PC-3 (cell line): ENCODE data around the gene TANGO6. TPM values are rescaled to one million over a fixed set of nuclear protein-coding genes. Genes with fewer than 3 reads are reported as not detected.

Experiments
- ATAC-seq: fragments of 200-7000 bp; cut with Tn5 transposase; 2 replicates; pipeline ENCODE4 v1.9.1; 2020; ENCODE audit warnings: mild to moderate bottlenecking, moderate library complexity
- BruUV-seq: library from RNA; stranded (reverse); fragments of 400-500 nt; replicated peaks from 2 replicates; lab custom pipeline; 2021; lab: Mats Ljungman, UMichigan
- CTCF ChIA-PET: fragments of 300-600 bp; sonication (Branson Sonifier 250); formaldehyde crosslinking; loops from one replicate; lab custom pipeline; 2022; ENCODE audit warnings: antibody characterized with exemption; lab: Charles Lee
- POLR2A ChIA-PET: fragments of 300-600 bp; sonication (Branson Sonifier 250); formaldehyde crosslinking; loops from one replicate; lab custom pipeline; 2022; ENCODE audit warnings: antibody characterized with exemption; ENCODE audit not compliant: unreplicated experiment; lab: Charles Lee
- DNase-seq: peaks from one replicate; pipeline ENCODE4 v3.0.0-alpha.2; 2015
- H2AFZ ChIP-seq: fragments of 300-600 bp; sonication (generic); 2 replicates; pipeline ENCODE4 v1.6.0; 2016; ENCODE audit warnings: antibody characterized with exemption, low read length
- H3F3A ChIP-seq: fragments of 300-600 bp; sonication (generic); one replicate; pipeline ENCODE4 v1.6.0; 2017; ENCODE audit warnings: antibody characterized with exemption, low read length, control low read depth, mild to moderate bottlenecking; ENCODE audit not compliant: unreplicated experiment
- H3K27ac ChIP-seq: fragments of 300-600 bp; sonication (generic); 2 replicates; pipeline ENCODE4 v1.5.1; 2016; ENCODE audit warnings: mild to moderate bottlenecking, low read length
- H3K27me3 ChIP-seq: fragments of 300-600 bp; sonication (generic); 2 replicates; pipeline ENCODE4 v1.6.1; 2016; ENCODE audit warnings: low read length, mixed read lengths
- H3K36me3 ChIP-seq: fragments of 300-600 bp; sonication (generic); 2 replicates; pipeline ENCODE4 v1.6.1; 2016; ENCODE audit warnings: low read depth, mixed run types, low read length, mixed read lengths
- H3K4me1 ChIP-seq: fragments of 300-600 bp; sonication (generic); 2 replicates; pipeline ENCODE4 v1.5.1; 2016; ENCODE audit warnings: low read length; ENCODE audit not compliant: insufficient read depth
- H3K4me2 ChIP-seq: fragments of 300-600 bp; sonication (generic); 2 replicates; pipeline ENCODE4 v1.6.0; 2016; ENCODE audit warnings: low read length
- H3K4me3 ChIP-seq: fragments of 300-600 bp; sonication (generic); 2 replicates; pipeline ENCODE4 v1.5.1; 2016; ENCODE audit warnings: mild to moderate bottlenecking, low read length, mixed read lengths
- H3K79me2 ChIP-seq: fragments of 300-600 bp; sonication (generic); 2 replicates; pipeline ENCODE4 v1.6.1; 2017; ENCODE audit warnings: low read length, mixed read lengths
- H3K9ac ChIP-seq: fragments of 300-600 bp; sonication (generic); 2 replicates; pipeline ENCODE4 v1.6.0; 2016; ENCODE audit warnings: mild to moderate bottlenecking, low read length
- H3K9me2 ChIP-seq: fragments of 300-600 bp; sonication (generic); replicated peaks from 2 replicates; pipeline ENCODE4 v1.6.1; 2016; ENCODE audit warnings: mixed run types, low read length, mixed read lengths
- H3K9me3 ChIP-seq: fragments of 300-600 bp; sonication (generic); 2 replicates; pipeline ENCODE4 v1.6.1; 2016; ENCODE audit warnings: low read length, mixed read lengths
- H4K20me1 ChIP-seq: fragments of 300-600 bp; sonication (generic); 2 replicates; pipeline ENCODE4 v1.6.1; 2016; ENCODE audit warnings: low read length, mixed read lengths
- EZH2 ChIP-seq: fragments of 300-600 bp; sonication (generic); IDR thresholded peaks from one replicate; pipeline ENCODE4 v1.6.1; 2017; ENCODE audit warnings: antibody characterized with exemption, mild to moderate bottlenecking, low read length; ENCODE audit not compliant: unreplicated experiment
- EZH2phosphoT487 ChIP-seq: fragments of 300-600 bp; sonication (generic); IDR thresholded peaks from 2 replicates; pipeline ENCODE4 v1.6.1; 2018; ENCODE audit warnings: mild to moderate bottlenecking, antibody characterized with exemption, low read length, borderline replicate concordance
- intact Hi-C: fragments of 100-400 bp; cut with micrococcal nuclease; formaldehyde crosslinking; loops from 2 replicates; pipeline ENCODE4 v1.9.0; 2023
- total RNA-seq: library from RNA; depleted of rRNA; stranded (reverse); fragments of >200 nt; gene quantifications from 2 replicates; pipeline ENCODE4 v1.2.3, GENCODE V29; 2014
- TF ChIP-seq, protein P1 (sequence below): fragments of 300-600 bp; sonication (generic); conservative IDR thresholded peaks from 2 replicates; pipeline ENCODE4 v1.5.1; 2017; ENCODE audit warnings: antibody characterized with exemption, low read depth, mild to moderate bottlenecking, low read length

The TANGO6 gene
- total RNA-seq, 1 experiment from 2014 or later = 9.4 TPM

DNA sequence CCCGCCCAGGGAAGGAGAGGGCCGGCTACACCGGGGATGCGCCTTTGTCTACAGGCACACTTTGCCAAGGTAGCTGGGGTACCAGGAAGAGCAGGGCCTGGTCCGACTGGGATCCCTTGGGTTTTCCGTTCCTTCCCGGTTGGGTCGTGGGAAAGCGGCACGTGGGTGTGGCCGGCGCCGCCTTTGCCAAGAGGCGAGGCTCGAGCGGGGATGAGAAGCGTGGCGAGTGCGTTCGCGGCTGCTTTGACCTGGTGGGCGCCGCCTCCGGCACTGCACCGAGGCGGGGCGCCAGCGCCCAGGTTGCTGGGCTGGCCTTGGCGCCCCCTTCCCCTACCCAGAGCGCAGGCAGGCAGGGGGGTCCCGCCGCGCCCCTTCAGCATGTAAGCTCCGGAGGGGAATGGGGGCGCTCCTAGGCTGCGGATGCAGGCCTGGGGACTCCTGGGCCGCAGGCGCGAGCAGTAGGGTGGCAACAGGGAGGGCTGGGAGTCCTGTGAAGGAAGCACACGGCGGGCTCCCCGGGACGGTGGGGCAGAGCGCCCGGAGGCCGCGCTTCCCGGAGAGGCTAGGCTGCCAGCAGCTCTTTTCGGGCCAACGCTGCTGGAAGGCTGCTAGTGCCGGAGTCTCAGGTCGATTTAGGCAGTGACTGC, 264.1 kb downstream of the TANGO6 start:
- H3K4me3 ChIP-seq = peak overlapping the region; percentile 98
- no peaks in the 10 kb centered on the region for H3K9me3 ChIP-seq
- peak overlapping the region; percentile 97 for H3K4me2 ChIP-seq
- no peaks in the 10 kb centered on the region for H3K9me2 ChIP-seq
- DNase-seq (peak; percentile 36), ATAC-seq (no peak)
- peaks cover 45% of the 10 kb centered on the region for H3K4me1 ChIP-seq
- peak overlapping the region; percentile 83 for H3K27ac ChIP-seq
- intact Hi-C loops = no loop called here
- peaks cover 35% of the 10 kb centered on the region for H3K36me3 ChIP-seq
- no peak overlapping the region for H2AFZ ChIP-seq
- no TSS peak for BruUV-seq
- peaks cover 39% of the 10 kb centered on the region for H4K20me1 ChIP-seq
- TF ChIP-seq EZH2 (no peak), EZH2phosphoT487 (no peak)
- TF ChIP-seq, protein P1, sequence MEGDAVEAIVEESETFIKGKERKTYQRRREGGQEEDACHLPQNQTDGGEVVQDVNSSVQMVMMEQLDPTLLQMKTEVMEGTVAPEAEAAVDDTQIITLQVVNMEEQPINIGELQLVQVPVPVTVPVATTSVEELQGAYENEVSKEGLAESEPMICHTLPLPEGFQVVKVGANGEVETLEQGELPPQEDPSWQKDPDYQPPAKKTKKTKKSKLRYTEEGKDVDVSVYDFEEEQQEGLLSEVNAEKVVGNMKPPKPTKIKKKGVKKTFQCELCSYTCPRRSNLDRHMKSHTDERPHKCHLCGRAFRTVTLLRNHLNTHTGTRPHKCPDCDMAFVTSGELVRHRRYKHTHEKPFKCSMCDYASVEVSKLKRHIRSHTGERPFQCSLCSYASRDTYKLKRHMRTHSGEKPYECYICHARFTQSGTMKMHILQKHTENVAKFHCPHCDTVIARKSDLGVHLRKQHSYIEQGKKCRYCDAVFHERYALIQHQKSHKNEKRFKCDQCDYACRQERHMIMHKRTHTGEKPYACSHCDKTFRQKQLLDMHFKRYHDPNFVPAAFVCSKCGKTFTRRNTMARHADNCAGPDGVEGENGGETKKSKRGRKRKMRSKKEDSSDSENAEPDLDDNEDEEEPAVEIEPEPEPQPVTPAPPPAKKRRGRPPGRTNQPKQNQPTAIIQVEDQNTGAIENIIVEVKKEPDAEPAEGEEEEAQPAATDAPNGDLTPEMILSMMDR = no peak
- peaks cover 6% of the 10 kb centered on the region for H3F3A ChIP-seq
- H3K79me2 ChIP-seq = peaks cover 59% of the 10 kb centered on the region
- H3K9ac ChIP-seq = peak overlapping the region; percentile 92
- no peaks in the 10 kb centered on the region for H3K27me3 ChIP-seq
- CTCF ChIA-PET = no interaction called here
- POLR2A ChIA-PET = no interaction called here

DNA sequence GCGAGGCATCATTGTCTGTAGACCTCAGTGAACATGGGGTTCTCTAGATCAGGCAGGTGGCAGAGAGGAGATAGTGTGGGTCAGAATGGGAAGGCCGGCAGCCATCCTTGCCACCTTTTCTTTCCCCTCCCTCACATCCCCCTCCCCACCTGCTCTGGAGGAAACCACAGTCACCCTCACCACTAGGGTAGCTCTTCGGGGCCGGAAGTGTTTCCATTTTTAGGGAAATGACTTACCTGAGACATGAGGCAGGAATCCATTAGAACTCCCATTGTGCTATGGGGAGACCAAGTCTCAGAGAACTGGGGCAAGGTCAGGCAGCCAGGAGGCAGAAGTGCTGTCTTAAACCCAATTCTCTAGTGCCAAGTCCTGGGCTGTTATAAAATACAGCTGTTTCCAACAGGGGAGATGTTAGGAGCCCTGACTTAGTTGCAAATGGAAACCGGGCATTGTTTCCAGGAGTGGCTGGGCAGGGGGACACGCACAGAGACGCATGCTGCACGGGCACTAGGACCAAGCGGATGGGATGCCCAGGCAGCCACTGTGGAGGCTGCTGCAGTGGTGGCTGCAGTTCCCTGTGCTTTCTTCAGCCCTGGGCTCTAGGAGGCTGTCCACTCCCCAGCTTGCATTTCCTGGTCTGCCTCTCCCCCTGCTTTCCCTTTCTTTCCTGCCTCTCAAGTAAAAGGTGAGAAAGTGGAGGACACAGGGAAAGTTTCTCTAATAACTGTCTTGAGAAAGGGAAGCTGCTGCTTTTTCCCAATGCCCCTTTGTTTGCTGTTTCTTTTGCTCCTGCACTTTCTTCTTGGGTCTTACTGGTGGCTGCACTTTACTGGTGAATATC, 265.0 kb downstream of the TANGO6 start:
- H3F3A ChIP-seq = peaks cover 6% of the 10 kb centered on the region

More for the DNA sequence above, 265.0 kb downstream of the TANGO6 start:
- H3K9me2 ChIP-seq = no peaks in the 10 kb centered on the region
- peak overlapping the region; percentile 97 for H3K4me2 ChIP-seq
- H3K4me1 ChIP-seq = peaks cover 42% of the 10 kb centered on the region
- H3K27me3 ChIP-seq = no peaks in the 10 kb centered on the region
- no TSS peak for BruUV-seq
- H4K20me1 ChIP-seq = peaks cover 39% of the 10 kb centered on the region
- peak overlapping the region; percentile 92 for H3K9ac ChIP-seq
- peaks cover 63% of the 10 kb centered on the region for H3K79me2 ChIP-seq
- DNase-seq (peak; percentile 27), ATAC-seq (no peak; the same call in 1 of the 2 replicates)
- H3K4me3 ChIP-seq = peak overlapping the region; percentile 98
- peak overlapping the region; percentile 83 for H3K27ac ChIP-seq
- TF ChIP-seq EZH2phosphoT487 = no peak
- TF ChIP-seq, protein P1 = no peak
- no peak for TF ChIP-seq EZH2
- ChIA-PET POLR2A (no interaction called here), CTCF (no interaction called here)
- no peaks in the 10 kb centered on the region for H3K9me3 ChIP-seq
- H2AFZ ChIP-seq = no peak overlapping the region
- H3K36me3 ChIP-seq = peaks cover 42% of the 10 kb centered on the region
- intact Hi-C loops = no loop called here
